ENCODE results near the gene PPP1R9A.
A peak's percentile ranks its signal among the peaks of the same experiment; 100 is the strongest.

PPP1R9A gene

GRCh38 chr7:95238252-95238943, 331.0 kb downstream of the PPP1R9A start:
- TF ChIP-seq CTCF (IDR thresholded peaks at IDR 0.05; ENCODE audit: control insufficient read depth, extremely low read depth, insufficient read depth) = no peak
- H3K4me3 ChIP-seq (ENCODE audit: low read depth, low read length) = no peak overlapping the region
- DNase-seq (ENCODE audit: low read depth) = no peak

- no peak for DNase-seq (ENCODE audit: low read depth)
- H3K4me3 ChIP-seq (ENCODE audit: low read depth, low read length) = no peak overlapping the region
- TF ChIP-seq CTCF (IDR thresholded peaks at IDR 0.05; ENCODE audit: control insufficient read depth, extremely low read depth, insufficient read depth) = no peak
Observed at GRCh38 chr7:95240921-95241320, 333.5 kb downstream of the PPP1R9A start.

DNA sequence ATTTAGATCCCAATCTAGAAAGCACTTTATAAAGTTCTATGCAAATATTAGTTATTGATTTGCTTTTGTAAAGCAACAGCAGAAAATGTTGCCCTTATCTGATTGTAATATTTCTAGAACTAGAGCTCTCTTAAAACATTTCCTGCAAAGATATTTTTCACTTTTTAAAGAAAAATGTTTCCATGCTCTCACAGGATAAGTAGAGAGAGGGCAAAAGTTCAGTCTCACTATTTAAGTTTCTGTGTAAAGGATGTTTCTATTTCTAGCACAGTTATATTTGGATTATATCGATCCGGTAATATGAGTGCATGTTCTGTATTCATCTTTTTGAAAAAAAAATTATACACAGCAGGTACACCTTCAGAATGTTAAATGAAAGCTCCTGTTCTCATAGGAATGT, 334.9 kb downstream of the PPP1R9A start:
- no peak for TF ChIP-seq CTCF (IDR thresholded peaks at IDR 0.05; ENCODE audit: control insufficient read depth, extremely low read depth, insufficient read depth)

DNA sequence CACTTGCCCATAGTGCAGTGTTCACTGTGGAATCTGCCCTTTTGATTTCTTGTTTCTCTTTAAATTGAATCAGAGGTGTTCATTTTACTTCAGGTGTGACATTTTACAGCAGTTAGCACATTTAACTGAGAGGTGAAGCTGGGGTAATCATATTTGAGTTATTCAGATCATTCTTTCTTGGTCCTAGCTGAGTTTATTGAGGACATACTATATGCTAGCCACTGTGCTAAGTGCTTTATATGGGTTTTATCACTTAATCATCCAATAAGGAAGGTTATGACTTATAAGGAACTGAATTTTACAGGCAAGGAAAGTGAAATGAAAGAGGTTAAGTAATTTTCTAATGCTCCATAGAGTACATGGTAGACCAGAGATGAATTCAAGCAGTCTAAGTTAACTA, 337.2 kb downstream of the PPP1R9A start:
- no peak for DNase-seq (ENCODE audit: low read depth)
- no peak for TF ChIP-seq CTCF (IDR thresholded peaks at IDR 0.05; ENCODE audit: control insufficient read depth, extremely low read depth, insufficient read depth)
- no peak overlapping the region for H3K4me3 ChIP-seq (ENCODE audit: low read depth, low read length)

More for the DNA sequence above, 334.9 kb downstream of the PPP1R9A start:
- DNase-seq (ENCODE audit: low read depth) = no peak
- H3K4me3 ChIP-seq (ENCODE audit: low read depth, low read length) = no peak overlapping the region

- no peak for TF ChIP-seq CTCF (IDR thresholded peaks at IDR 0.05; ENCODE audit: control insufficient read depth, extremely low read depth, insufficient read depth)
- DNase-seq (ENCODE audit: low read depth) = no peak
- H3K4me3 ChIP-seq (ENCODE audit: low read depth, low read length) = no peak overlapping the region
Observed at GRCh38 chr7:95245828-95246500, 338.6 kb downstream of the PPP1R9A start.

DNA sequence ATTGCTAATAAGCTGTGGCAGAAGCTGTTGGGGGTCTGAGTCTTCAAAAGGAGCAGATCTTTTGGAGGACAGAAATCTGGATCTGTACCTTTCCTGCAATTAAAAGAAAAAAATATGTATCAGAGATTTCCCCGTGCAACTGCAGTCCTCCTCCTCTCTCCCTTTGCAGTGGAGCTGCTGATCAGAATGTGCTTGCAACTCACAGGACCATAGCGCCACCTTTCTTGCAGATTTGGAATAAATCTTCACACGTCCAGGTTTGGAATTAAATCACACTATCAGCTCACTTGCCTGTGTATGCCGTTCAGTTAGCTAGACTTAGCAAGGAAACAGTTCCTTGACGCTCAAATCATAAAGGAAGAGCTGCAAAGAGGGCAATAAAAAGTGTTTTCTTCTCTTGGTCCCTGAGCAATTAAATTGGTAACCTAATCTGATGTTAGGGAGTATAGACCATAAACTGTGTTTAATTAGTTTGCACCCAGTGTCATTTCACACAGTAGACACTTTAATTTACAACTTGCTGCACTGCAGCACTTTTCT, 339.5 kb downstream of the PPP1R9A start:
- peak; percentile 56 for DNase-seq (ENCODE audit: low read depth)
- no peak overlapping the region for H3K4me3 ChIP-seq (ENCODE audit: low read depth, low read length)
- peak; percentile 91 for TF ChIP-seq CTCF (IDR thresholded peaks at IDR 0.05; ENCODE audit: control insufficient read depth, extremely low read depth, insufficient read depth)

Data from LNCaP clone FGC (cell line).